Right hindlimb (tissue), 1 donor: ENCODE data around the gene HPS1.

Experiments used
- DNase-seq: peaks from one replicate; pipeline ENCODE4 v3.0.0-alpha.2; 2018

Gene HPS1

DNA sequence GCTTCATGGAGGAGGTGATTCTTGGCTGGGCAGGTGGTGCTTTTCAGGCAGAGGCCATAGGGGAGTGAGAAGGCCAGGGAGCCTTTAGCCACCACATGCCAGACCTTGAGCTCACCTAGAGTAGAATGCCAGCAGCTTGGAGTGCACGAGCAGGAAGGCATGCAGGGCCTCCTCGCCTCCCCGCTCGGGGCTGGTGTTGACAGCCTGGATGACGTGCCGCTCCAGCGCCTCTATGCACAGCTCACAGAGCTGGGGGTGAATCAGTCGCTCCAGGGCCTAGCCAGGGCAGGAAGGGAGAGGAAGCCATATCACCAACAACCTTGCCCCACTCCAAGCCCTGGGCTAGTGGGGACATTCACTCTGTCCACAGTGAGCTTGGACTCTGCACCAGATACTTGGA is 15.7 kb downstream of the HPS1 start:
- no peak for DNase-seq

DNA sequence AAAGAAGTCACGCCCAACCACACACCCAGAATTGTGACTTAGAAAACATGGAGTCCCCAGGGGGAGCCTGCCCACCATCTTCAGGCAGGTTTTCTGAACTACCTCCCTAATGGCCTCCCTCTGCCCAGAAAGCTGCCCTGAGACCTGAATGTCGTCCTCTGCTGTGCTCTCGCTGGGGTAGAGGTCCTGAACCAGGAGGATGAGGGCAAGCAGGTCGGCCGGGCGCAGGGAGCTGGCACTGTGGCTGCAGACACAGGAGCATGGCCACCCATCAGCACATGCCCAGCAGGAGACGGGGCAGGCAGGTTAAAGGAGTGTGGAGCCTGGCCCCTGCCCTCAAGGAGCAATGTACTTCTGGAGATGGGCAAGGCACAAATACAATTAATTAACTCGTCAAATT is 16.3 kb downstream of the HPS1 start:
- DNase-seq, result no peak

DNA sequence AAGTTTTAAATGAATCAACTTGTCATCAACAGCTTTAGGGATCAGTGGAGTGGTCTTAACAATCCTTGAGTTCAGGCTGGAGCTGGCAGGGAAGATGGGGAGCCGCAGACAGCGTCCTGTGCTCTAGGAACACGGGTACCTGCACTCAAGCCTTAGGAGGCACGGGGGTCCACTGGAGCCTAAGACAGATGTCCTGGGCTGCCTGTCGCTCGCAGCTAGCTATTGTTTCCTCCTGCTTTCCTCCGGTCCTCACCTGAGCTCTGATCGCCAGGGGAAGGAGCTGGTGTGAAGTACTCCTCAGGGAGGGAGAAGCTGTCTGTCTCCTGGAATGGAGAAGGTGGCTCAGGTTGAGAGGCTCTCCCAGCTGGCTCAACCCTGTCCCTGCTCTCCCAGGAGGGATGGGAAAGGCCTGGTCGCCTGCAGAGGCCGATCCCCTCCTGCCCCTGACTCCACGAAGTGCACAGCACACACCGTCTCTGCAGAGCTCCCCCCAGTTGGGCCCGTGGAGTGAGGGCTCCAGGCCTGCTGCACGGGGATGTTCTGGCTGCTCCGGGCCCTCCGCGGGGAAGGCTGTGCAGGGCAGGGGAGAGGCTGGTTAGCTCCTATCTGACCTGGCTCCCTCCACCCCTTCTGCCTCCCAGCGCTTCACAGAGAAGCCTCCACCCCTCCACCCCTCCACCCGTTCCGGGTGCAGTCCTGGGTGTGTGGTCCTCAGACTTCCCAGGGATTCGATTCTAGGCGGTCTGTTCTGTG is 17.2 kb downstream of the HPS1 start:
- DNase-seq, result no peak

DNA sequence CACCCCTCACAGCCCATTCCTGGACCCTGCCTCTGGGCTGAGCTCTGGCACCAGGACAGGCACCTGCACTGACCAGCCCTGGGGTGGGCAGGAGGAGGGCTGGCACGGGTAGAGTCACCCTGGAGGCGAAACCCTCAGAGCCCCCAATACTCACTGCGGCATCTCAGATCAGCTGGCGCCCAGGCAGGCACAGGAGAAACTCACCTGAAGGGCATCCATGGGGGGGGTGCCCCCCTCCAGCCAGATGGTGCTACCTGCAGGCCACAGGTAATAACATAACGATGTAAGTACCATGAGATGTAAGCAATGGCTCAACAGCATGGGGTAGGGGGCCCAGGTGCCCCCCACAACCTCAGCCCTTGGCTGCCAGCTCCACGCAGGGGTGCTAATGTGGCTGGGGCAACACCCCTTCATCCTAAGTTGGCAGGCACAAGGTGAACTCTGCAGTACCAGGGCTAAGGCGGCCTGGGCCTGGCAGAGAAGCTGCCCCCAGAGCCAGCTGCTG is 19.7 kb downstream of the HPS1 start:
- DNase-seq, result no peak

DNA sequence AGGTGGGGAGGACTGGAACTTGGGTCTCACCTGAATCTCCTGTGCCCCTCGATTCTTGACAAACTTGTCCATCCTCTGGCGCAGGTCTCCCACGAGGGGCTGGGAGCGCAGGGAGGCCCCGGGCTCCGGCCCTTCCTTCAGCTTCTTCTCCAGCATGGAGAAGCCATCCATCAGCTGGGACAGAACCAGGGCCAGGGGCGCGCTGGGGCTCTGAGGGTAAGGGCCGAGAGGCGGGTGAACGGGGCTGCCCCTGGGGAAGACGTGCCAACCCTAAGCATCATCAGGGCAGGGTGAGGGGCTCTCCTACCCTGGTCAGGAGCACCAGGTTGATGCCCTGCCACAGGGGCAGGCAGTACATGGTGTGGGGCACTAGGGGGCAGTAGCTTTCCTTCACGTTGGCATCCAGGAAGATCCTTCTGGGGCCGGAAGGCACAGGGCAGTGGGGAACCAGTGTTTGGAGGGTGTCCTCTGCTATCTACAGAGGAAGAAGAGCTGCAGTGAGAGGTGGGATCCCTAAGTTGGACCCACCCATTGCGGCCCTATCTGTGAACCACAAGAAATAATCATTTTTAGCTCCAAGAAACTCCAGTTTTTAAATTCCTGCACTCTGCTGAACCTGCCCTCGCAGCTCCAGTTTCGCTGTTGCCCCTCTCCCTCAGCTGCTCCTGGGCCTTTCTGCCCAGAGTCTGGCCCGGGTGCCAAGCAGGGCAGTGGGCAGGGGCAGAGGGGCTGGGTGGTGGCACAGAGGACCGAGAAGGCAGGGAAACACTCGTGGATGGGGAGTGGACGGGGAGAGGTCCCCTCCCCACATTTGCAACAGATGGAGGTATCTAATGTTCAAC is 21.0 kb downstream of the HPS1 start:
- DNase-seq, result no peak

DNA sequence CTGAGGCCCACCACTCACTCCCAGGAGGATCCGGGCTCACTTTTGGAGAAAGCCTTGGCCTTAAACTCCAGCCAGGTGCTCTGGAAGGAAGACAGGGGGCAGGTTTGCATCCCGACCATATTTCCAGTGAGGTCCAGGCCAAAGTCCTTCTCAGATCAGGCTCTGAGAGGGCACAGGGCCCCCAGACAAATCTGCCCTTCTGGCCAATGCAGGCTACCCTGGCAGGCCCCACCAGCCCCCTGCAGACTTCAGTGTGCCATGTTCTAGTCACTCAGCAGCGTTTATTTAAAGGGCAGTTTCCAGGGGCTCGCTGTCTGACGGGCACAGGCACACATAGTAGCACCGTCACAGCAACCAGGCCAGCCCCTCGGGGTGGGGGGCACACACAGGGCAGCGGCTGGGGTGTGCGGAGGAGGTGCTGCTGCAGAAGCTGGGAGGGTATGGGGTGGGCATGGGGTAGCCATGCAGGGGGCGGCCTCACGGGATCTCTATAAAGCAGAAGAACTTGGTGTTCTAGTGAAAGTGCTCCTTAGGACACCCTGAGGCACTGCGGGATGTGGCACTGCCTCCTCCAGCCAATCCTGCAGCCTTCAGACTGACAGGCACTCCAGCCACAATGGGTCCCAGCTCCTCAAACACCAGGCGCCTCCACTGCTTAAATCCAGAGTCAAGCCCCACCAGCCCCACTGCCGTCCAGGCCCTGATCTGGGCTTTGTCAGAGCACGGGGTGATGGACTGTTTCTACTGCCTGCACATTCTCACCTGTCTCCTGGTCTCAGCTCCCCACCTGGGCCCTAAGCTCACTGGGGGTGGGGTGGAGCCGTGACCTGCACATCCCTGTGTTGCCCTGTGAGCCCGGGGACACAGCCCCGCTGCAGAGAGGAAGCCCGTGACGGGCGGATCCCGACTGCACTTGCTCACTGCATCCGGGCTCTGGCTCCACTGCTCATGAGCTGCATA is 22.2 kb downstream of the HPS1 start:
- no peak for DNase-seq

DNA sequence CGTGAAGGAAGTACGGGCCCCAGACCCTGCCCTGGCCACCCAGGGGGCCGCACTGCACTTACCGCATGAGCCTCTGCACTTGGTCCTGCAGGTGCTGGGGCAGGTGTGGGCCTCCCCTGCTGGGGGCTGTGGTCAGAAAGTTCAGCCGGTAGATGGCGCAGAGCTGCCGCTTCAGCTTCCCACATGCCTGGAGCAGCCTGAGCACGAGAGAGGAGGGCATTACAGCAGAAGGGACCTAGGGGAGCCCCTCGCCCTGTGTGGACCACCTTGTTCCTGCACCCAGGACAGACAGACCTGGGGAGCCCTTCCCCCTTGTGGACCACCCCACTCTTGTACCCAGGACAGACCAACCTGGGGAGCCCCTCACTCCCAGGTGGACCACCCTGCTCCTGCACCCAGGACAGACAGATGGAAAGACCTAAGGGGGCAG is 23.0 kb downstream of the HPS1 start:
- no peak for DNase-seq

DNA sequence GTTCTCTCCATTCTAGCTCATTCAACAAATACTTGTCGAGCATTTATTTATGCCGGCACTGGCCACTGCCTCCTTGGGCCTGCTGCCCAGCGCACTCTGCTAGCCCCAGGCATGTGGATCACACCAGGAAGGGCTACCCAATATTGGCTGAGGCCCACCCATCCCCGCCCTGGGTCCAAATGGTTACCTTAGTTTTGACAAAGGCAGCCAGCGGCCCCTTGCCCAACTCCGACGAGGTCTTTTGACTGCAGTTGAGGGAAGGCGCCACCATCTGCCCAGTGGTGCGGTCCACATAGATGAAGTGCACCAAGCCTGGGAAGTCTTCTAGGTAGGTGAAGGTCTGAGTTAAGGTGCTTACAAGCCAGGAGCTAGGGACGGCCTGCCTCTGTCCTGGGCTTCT is 24.6 kb downstream of the HPS1 start:
- DNase-seq, result no peak

DNA sequence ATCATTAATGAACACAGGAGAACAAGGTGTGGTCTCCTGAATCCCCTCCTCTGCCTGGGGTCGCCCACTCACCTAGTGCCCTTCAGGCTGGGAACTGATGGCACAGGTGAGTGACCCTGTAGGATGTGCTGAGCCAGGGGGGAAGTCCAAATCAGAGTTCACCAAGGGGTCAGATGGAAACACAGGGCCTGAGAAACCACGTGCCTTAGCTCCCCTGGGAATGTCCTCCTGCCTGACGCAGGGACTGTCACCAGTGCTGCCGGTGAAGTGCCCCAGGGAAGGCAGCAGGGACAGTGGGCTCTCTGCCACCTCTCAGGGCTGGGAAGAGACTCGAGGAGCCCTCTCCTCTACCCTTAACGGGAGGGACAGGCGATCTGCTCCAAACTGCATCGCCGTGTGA is 25.9 kb downstream of the HPS1 start:
- no peak for DNase-seq

DNA sequence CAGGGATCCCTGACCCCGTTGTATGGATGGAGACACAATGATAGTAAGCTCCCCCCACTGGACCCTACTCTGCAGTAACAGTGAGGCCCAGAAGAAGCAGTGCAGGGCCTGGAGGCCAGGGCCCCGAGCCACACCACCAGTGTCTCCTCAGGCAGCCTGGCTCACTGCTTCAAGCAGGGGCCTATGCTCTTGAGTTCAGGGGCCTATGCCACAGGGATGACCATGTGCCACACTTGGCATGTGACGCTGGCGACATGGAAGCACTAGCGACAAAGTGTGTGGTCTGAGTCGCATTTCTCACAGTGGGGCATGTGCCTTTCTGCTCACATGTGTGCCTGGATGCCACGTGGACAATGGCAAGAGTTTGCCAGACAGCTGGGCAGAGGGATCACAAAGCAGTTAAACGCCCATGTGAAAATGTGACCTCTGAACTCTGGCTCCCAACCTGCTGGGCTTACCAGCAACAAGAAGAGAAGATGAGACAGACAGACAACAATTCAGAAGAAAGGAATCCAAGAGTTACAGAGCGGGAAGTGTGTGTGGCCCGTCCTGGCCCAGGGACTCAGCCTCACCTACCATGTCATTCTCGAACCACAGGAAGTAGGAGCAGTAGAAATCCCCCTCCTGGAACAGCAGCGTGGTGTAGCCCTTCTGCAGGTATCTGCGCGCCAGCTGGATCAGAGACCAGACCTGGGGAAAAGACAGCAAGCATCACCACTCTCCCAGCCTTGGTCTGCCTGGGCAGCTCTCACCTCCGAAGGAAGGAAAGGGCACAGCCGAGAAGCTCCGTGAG is 27.1 kb downstream of the HPS1 start:
- DNase-seq, result no peak

DNA sequence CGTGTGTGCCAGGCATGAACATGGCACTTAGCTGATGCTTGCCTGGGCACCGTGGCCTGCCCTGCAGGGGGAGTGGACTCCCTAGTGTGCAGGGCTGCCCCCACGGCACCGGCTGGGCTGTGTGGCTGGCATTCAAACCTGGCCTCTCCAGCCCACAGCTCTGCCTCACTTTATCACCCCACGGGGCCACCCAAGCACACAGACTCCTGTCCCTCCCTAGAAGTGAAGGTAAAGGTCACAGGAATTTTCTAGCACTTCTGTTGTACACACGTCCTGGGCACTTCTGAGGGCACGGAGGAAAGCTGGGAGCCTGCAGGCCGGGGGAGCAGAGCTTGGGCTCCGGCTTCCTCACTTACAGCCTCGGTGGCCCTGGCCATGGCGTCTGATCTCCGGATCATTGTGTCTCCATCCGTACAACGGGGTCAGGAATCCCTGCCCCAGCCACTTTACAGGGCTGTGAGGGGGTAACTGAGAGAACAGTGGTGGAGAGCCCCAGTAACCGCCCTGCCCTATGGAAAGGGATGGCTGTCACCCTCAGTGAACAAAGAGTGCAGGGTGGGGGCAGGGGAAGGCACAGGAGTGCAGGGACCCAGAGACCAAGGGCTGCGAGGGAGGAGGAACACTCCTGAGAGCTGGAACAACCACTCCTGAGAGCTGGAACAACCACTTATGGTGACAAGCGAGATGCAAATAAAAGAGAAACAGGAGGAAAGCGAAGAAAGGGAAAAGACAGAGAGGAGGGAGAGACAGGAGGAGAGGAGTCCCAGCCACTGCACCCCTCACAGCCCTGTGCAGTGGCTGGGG is 27.9 kb downstream of the HPS1 start:
- no peak for DNase-seq

DNA sequence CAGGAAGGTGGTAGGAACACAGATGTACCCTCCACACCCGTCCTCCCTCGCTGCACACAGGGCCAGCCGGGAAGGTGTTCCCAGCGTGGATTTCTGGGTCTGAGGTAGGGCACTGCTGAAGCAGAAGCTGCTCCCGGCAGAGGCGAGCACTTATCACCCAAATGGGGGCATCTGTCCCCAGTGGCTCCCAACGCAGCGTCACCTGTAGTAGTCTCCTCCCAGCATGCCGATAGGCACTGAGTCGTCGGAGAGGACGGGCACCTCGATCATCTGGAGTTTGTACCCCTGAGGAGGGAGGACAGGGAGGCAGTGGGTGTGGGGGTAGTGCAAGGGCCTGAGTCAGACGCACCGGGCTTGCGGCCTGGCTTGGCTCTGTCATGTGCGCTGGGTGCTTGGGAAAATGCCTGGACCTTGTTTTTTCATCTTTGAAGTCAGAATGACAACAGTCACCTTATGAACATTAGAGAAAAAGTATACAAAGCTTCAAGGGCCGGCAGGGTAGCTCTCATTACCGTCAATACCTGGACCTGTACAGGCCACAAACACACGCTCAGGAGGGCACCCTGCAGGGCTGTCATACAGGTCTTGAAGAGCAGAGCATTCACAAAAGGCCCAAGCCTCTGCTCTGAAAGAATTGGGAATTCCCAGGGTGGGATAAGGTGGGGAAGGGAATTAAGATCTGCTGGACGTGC is 28.6 kb downstream of the HPS1 start:
- DNase-seq, result no peak

DNA sequence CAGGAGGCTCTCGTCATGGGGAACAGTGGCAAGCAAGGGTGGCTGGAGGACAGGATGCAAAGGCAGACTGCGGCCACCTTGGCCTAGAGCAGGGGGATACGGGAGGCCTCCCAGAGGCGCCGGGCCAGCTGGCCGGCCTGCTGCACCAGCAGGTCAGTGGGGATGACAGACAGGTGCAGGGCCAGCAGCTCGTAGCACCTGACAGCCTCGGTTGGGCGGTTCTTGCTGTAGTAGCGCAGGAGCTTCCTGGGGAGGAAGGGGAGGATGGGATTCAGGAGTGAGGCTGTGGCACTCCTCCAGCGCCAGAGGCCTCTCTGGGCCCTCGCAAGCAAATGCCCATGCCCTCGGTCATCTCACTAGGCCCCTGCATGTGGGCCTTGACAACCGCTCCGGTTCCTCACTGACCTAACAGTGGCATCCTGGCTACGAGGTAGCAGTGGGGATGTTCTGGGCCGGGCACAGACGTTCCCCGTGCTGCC is 29.2 kb downstream of the HPS1 start:
- DNase-seq, result no peak

DNA sequence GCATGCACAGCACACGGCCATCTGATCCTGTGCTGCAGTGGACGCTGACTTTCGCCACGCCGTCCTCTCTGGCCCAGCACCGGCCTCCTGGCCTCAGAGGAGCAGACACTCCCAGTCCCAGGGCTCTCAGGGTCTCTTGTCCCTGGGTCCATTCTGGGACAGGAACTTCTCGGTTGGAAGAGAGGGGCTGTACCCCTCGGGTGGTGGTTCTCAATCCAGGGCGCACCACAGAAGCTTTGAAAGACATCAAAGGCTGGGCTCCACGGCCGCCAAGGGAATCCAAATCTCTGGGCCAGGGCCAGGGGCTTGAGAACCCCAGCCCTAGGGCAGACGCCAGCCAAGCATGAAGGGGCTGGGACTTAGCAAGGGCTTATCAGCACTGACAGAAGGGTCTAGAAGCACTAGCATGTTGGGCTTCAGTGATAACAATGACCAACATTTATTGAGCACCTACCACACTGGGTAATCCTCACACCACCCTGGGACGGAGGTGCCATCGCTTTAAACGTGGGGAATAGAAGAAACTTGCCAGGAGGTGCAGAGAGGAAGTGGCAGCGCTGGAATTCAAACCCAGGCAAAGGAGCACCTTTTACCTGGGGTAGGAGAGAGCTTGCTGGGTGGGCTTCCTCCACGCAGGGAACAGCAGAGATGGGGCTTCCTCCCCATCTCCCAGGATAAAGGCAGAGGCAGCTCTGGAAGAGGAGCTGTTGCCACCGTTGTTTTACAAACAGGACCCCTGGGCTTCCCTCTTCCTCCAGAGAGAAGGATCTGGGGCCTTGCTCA is 29.9 kb downstream of the HPS1 start:
- DNase-seq, result no peak

DNA sequence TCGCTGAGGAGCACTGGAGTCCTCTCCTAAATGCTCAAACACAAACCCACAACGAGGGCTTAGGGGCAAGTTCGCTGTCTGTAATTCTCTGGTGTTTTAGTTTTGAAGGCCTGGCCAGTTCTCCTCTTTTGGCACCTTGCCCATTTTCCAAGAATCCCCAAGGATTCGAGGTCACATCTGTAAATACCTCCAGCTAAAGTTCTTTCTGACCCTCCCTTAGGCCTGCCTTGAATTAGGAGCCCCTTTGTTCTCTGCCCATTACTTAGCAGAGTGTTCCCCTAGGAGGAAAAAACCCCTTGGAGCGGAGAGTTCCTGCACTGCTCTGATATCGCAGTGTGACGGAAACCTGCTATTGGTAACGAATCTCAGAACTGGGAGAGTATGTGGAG is 31.0 kb downstream of the HPS1 start:
- DNase-seq, result no peak

DNA sequence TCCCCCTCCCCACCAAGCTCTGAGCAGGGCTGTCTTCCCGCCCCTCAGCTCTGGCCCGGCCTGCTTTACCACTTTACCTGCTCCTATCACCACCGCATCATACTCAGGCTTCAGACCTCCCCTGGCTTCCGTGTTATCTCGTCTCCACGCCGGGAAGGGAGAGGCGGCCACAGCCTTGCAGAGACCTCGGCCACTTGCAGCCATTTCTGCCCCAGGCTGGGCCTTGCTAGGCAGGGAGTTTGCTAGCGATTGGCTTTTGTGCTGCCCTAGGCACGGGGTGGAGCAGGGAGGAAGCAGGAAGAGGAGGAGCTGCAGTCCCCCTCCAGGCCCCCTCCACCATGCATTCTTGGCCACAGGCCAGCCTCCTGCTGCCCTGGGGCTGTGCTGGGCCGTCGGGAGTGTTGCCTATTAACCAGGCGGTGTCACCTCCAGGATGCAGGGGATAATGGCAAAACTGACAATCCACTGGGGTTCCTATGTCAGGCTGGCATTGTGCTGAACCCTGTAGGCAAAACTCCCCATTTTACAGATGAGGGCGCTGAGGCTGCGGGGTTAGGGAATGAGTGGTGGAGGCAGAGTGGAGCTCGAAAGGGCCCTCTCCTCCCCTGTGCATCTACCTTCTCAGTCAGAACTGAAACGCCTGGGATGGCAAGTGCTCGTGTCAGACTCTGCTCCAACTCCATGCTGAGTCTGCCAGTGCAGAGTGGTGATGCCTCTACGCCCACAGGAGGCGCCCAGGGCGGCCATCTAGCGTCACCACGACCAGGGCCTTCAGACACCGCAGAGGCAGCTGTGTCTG is 31.6 kb downstream of the HPS1 start, which contains the start of gene PYROXD2:
Gene PYROXD2 (minus strand): TSS at position 251 of the 799 bp plus-strand sequence. CDS start 47 bp downstream, at position 204.
- DNase-seq, result peak; percentile 92

DNA sequence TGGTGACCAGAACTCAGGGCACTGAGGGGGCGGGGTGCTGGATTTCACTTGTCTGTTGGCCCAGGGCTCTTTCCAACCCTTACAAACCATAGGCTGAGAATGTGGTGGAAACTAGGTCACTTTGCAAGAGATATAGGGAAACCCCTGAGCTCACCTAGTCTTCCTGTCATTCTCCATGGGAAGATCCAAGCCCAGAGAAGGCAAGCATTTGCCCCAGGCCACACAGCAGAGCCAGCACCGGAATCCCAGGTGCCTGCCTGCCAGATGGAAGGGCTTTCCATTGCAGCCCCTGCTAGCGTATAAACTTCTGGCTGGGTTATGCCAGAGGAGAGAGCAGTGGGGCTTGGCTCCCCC is 32.2 kb downstream of the HPS1 start:
- no peak for DNase-seq

DNA sequence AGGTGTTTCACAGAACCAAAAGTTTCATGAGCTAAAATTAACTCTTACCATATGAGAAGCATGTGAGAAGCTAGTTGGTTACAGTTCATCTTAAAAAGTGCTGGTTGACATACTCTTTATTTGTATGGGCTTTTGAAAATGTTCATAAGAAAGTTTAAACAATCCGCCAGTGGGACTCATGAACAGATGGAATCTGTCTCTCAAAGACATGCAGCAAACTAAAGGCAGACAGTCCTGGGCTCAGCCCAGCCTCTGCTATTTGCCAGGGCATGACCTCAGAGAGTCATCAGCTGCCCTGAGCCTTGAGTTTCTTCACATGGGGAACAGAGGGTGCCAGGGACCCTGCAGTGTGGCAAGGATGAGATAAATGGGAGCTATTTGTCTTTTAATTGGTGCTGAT is 35.0 kb downstream of the HPS1 start:
- DNase-seq, result no peak

DNA sequence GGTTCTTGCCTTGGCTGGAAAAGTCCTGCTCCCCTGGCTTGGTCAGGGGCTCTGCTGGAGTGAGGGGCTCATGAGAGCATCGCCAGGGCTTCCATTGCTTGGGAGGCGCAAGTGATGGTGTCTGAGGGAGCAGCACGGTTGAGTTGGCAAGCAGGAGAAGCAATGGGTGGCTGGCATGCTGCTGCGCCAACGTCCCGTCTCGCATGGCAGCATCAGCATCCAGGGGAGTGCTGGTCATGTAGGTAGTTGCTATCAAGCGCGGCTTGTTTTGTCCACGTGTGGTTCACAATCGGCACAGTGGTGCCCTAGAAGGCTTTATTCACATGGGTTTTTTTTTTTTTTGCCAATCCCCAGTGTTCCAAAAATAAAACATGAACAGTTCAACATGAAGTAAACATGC is 35.6 kb downstream of the HPS1 start:
- no peak for DNase-seq
